ENCODE data around the gene TNFRSF4.

TNFRSF4 gene

DNA sequence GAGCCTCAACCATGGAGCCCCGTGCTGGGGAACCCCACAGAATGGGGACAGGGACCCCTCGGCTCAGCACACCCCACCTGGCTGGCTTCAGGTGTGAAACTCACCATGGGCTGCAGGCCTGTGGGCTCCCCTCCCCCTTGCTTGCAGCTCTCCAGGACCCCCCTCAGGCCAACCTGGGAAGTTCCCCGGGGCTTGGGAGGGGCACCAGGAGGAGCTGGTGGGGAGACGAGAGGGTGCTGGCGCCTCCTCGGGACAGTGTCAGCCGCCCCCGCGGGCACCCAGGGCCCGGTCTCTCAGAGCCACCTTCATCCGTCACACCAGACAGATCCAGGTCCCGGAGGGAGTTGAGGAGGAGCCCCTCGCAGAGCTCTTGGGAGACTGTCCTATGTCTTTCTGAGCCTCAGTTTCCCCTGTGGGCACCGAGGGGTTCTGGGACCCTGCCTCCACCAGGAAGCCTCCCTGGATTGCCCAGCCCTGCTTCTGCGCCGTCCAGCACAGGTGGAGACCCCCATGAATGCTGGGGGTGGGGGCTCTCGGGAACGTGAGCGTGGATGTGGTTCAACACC lies 6.9 kb downstream of the TNFRSF4 start:
- DNase-seq (ENCODE audit: low spot score): no peak
- in situ Hi-C loops (cut with MboI; ENCODE audit: low sequenced_read_pairs, unreplicated experiment): no loop called here
- TF ChIP-seq, protein P1, sequence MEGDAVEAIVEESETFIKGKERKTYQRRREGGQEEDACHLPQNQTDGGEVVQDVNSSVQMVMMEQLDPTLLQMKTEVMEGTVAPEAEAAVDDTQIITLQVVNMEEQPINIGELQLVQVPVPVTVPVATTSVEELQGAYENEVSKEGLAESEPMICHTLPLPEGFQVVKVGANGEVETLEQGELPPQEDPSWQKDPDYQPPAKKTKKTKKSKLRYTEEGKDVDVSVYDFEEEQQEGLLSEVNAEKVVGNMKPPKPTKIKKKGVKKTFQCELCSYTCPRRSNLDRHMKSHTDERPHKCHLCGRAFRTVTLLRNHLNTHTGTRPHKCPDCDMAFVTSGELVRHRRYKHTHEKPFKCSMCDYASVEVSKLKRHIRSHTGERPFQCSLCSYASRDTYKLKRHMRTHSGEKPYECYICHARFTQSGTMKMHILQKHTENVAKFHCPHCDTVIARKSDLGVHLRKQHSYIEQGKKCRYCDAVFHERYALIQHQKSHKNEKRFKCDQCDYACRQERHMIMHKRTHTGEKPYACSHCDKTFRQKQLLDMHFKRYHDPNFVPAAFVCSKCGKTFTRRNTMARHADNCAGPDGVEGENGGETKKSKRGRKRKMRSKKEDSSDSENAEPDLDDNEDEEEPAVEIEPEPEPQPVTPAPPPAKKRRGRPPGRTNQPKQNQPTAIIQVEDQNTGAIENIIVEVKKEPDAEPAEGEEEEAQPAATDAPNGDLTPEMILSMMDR (IDR thresholded peaks at IDR 0.05; ENCODE audit: borderline replicate concordance, control extremely low read depth, extremely low read depth, insufficient read depth, missing control alignments): no peak

DNA sequence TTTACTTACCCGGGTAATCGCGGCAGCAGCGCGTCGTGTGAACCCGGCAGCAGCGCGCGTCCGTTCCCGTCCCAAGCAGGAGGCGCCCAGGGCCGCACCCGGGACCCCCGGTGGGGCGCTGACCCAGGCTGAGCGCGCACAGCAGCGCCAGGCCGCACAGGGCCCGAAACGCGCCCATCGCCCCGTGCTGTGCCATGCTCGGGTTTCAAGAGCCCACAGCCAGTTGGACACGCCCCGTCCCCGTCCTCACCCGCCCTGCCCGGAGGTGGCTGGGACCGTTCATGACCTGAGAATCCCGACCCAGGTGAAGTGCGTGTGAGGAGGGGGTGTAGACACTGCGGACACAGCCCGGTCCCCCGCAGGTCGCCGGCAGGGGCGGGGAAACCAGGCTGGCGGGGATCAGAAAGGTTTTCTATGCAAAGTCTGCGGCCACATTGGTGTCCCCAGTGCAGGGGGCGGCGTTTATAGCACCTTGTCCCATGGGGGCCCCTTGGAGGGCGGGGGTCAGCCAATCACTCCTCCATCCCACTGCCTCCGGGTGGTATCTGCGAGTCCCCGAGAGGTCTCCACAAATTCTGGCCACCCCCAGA lies 7.5 kb downstream of the TNFRSF4 start, which contains the start of gene TNFRSF18:
Gene TNFRSF18, minus strand, starts transcription at position 217 of the 590 bp plus-strand sequence. Its CDS starts 21 bp downstream, at position 196.
- in situ Hi-C loops (cut with MboI; ENCODE audit: low sequenced_read_pairs, unreplicated experiment): no loop called here
- TF ChIP-seq, protein P1 (IDR thresholded peaks at IDR 0.05; ENCODE audit: borderline replicate concordance, control extremely low read depth, extremely low read depth, insufficient read depth, missing control alignments): no peak
- DNase-seq (ENCODE audit: low spot score): peak; percentile 80

DNA sequence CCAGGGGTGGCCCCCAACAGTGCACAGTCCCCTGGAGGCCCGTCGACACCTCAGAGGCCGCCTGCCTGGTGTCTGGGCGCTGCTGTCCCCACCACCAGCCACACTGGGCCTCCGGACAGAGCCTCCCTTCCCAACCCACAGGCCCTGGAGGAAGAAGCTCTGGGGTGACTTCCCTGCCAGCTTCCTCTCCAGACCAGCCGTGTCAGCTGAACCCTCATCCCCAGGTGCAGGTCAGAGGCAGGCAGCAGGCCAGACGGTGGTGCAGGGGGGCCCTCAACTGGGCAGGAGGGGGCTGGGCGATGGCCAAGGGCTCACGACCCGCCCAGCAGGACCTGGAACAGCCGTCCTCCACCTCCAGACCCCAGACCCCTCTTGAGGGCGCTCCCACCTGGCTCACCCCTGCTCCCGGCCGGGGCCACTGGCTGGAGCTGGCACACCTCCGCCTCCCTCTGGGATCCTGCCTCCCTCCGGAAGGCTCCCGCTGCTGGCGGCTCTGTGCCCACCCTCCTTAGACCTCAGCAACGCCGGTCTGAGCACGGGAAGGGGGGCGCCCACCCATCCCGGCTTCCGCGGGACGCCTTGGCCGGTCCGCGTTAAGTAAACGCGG lies 8.1 kb downstream of the TNFRSF4 start:
- in situ Hi-C loops (cut with MboI; ENCODE audit: low sequenced_read_pairs, unreplicated experiment): no loop called here
- DNase-seq (ENCODE audit: low spot score): no peak
- TF ChIP-seq, protein P1 (IDR thresholded peaks at IDR 0.05; ENCODE audit: borderline replicate concordance, control extremely low read depth, extremely low read depth, insufficient read depth, missing control alignments): peak; percentile 14

DNA sequence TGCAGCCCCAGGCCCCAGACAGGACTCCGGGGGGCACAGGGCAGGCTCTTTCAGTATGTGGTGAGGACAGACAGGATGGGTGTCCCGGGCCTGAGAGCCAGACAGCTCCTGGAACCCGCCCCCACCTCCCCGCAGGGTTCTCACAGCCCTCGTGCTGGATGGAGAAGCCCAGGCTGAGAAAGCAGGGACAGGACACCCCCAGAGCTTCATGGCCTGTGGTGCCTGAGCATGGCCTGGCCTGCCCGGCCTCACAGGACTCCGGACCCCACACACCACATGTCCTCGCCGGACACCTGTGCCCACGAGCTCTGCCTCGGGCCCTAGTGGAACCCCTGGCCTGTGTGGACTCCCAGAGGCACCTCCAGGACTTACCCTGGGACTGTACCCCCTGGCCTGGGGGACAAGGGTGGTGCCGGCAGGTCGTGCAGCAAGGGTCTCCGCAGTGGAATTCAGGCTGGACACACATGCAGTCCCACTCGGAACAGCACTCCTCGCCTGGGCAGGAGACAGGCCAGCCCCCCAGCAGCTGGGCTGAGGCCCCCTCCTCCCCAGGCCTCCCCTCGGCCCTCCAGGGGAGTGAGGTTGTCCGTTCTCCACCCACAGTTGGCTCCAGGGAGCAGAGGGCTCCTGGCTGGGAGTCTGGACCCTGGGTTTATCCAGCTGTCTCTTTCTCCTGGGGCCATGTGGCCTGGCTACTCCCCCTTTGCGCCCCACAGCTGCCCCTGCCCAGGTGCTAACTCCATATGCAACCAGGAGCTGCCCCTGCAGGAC lies 8.8 kb downstream of the TNFRSF4 start:
- no peak for DNase-seq (ENCODE audit: low spot score)
- in situ Hi-C loops (cut with MboI; ENCODE audit: low sequenced_read_pairs, unreplicated experiment): no loop called here
- TF ChIP-seq, protein P1 (IDR thresholded peaks at IDR 0.05; ENCODE audit: borderline replicate concordance, control extremely low read depth, extremely low read depth, insufficient read depth, missing control alignments): no peak

DNA sequence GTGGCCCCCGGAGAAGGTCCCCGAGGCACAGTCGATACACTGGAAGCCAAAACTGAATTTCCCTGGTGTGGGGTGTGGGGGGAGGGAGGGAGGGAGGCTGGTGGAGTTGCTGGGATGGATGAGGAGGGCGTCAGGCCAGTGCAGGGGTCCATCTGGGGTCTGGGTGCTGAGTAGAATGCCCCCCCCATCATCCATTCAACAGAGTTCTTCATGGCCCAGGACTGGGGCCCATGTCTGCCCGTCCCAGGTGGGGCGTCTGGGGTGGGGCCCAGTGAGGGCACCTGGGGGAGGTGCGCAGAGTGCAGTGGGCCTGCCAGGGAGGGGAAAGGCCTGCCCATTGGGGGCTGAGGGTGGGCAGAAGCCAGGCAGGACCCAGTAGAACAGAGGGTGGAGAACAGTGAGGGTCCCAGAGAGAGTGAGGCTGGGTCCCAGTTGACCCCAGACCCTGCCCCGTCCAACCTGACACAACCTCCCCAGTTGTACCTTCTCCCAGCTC lies 9.5 kb downstream of the TNFRSF4 start:
- TF ChIP-seq, protein P1 (IDR thresholded peaks at IDR 0.05; ENCODE audit: borderline replicate concordance, control extremely low read depth, extremely low read depth, insufficient read depth, missing control alignments): no peak
- in situ Hi-C loops (cut with MboI; ENCODE audit: low sequenced_read_pairs, unreplicated experiment): no loop called here
- no peak for DNase-seq (ENCODE audit: low spot score)

Data from GM13976 (cell line).